ENCODE data around the gene TPP1. TPM values are rescaled to one million over a fixed set of nuclear protein-coding genes. Genes with fewer than 3 reads are reported as not detected.

TPP1 gene
- total RNA-seq, 2 experiments from 2014 or later: 90.1 to 105 TPM

DNA sequence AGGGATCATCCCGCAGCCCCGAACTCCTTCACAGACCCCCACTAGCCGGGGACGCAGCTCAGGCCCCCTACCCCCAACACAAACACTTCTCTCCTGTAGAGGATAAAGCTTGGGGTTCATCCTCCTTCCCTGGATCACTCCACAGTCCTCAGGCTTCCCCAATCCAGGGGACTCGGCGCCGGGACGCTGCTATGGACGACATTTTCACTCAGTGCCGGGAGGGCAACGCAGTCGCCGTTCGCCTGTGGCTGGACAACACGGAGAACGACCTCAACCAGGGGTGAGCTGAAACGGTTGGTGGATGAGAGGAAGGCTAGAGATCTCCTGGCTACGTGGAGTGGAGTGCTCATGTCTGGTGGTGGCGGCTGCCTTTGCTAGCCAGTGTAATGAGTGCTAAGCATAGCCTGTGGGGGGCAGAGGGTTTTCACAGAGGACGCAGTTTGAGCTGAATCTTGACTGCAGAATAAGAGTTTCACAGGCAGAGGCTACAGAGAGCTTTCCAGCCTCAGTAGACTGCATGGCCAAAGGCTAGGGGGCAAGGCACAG is 15.1 kb downstream of the TPP1 start:
- ChIA-PET CTCF (interaction anchor here (0.9 to 3.7 kb wide), 10 partner anchors 9 to 141 kb away, joined by 3 to 28 read pairs (median 4); partner anchors contain the start of genes MRPL17 and TPP1), POLR2A (interaction anchor here (0.6 kb wide), 1 partner anchor 99 kb away, joined by 4 read pairs; no protein-coding TSS in a partner anchor)
- Mint-ChIP-seq H3K9me3 (no peaks in the 10 kb centered on the region), H3K27me3 (no peaks in the 10 kb centered on the region), H3K36me3 (ENCODE audit: low read depth) (peaks cover 39% of the 10 kb centered on the region), H3K27ac (no peak overlapping the region), H3K4me1 (peaks cover 22% of the 10 kb centered on the region), H3K4me3 (no peak overlapping the region)
- peak; percentile 69 for DNase-seq

DNA sequence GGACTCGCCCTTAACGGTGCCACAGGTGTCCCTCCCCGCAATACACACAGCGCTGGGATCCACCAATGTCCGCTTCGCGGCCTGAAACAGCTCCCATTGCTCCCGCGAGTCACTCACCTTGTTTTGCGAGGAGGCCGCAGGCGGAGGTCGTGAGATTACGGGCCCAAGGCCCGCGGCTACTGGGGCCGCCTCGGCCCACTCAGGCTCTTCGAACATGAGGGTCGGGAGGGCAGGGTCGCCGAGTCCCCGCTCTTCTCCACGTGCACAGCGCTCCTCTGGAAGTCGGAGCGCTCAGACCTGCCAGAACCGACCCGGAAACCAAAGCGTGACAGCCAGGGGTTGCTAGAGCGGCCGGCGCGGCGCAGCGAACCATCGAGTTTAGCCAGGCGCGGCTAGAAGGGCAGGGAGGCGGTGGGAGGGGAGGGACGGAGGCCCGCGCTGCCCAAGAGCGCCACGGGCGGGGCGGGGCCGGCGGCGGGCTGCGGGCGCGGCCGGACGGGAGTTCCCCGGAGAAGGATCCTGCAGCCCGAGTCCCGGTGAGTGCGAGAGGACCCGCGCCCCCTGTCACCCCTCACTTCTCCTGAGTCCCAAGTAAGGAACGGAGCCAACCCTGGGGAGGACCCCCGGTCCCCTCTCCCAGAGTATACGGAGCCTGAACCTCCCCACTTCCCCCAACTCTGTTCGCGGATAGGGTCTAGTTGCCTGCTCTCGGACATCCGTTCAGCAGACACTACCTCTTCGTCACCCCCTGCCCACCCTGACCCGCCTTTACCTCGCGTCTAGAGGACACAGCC is 15.7 kb downstream of the TPP1 start, which contains the start of the genes ILK and RRP8:
TSS of gene ILK (plus strand) at position 488 of the 794 bp plus-strand sequence. CDS start 498 bp downstream, outside the sequence.
TSS of gene RRP8 (minus strand) at position 330 of the 794 bp plus-strand sequence. CDS start at position 216, 114 bp downstream.
- Mint-ChIP-seq H3K4me3 (no peak within 1 kb of the TSS), H3K27me3 (no peaks in the 10 kb centered on the region), H3K9me3 (no peaks in the 10 kb centered on the region), H3K36me3 (ENCODE audit: low read depth) (peaks cover 39% of the 10 kb centered on the region), H3K4me1 (peaks cover 18% of the 10 kb centered on the region), H3K27ac (no peak within 1 kb of the TSS)
- ChIA-PET POLR2A (interaction anchor here (0.6 to 1.6 kb wide), 3 partner anchors 8 to 99 kb away, joined by 3 to 6 read pairs (median 4); partner anchors contain the start of gene TAF10), CTCF (interaction anchor here (0.9 to 3.7 kb wide), 11 partner anchors 9 to 141 kb away, joined by 3 to 28 read pairs (median 4); partner anchors contain the start of genes MRPL17 and TPP1)
- DNase-seq: peak; percentile 89

DNA sequence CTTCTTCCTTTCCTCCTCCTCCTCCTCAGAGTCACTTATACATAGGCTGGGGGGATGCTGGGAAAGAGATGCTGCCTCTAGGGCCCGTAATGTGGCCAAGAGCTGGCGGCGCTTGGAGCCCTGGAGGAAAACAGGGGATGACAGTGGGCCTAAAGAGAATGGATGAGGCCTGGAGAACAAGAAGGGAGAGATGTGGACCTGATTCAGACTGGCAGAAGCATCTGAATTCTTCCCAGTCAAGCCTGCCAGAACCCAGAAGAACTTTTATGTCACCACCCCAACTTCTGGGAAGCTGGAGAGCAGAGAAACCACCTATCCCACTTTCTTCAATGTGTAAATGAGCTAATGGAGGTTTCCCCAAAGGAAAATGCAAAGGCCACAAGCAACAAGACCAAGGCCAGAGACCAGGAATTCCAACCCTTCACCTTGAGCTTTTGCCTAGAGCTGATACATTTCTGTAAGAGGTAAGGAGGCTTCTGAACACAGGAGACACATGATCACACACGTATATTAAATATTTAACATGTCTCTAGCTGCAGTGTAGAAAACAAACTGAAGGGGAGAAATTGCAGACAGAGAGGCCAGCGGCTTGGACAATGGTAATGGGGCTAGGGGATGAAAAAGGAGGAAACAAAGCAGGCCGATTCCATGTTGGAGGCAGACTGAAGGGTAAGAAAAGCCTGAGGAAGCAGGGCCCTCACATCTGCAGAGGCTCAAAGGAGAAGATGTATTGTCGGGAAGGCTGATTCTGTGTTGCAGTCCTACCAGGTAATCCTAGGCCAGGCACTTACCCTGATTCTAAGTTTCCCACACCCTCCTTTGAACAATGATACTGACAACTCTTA is 16.9 kb downstream of the TPP1 start:
- Mint-ChIP-seq H3K36me3 (ENCODE audit: low read depth) (peaks cover 35% of the 10 kb centered on the region), H3K4me3 (no peak overlapping the region), H3K27ac (no peak overlapping the region), H3K4me1 (peaks cover 12% of the 10 kb centered on the region), H3K27me3 (no peaks in the 10 kb centered on the region), H3K9me3 (no peaks in the 10 kb centered on the region)
- DNase-seq: peak; percentile 5
- ChIA-PET POLR2A (interaction anchor here (1.6 kb wide), 1 partner anchor 9 kb away, joined by 6 read pairs; the partner anchor contains the start of gene TAF10), CTCF (interaction anchor here (1.5 to 3.7 kb wide), 2 partner anchors 65 to 81 kb away, joined by 5 to 28 read pairs; partner anchors contain the start of gene MRPL17)

DNA sequence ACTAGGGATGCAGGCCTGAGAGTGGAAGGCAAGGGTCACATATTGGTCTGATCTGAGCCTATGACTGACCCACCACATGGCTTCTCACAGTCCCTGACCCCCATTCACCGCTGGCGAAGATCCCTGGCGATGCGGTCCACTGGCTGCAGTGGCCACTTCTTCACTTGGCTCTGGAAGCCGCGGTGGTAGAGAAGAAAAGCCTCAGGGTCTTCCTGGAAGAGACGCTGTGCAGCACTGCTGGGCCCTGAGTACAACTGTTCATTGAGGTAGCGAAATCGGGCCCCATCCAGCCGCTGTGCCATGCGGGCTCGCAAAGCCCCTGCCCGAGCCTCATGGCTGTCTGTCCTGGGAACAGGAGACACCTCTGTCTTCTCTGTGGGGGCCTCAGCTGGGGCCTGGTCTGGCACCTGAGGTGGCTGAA is 18.2 kb downstream of the TPP1 start:
- no peaks in the 10 kb centered on the region for H3K9me3 Mint-ChIP-seq
- ChIA-PET CTCF (no interaction called here), POLR2A (no interaction called here)
- H3K4me1 Mint-ChIP-seq: peaks cover 10% of the 10 kb centered on the region
- H3K27ac Mint-ChIP-seq: no peak overlapping the region
- no peaks in the 10 kb centered on the region for H3K27me3 Mint-ChIP-seq
- peak; percentile 4 for DNase-seq
- peaks cover 34% of the 10 kb centered on the region for H3K36me3 Mint-ChIP-seq (ENCODE audit: low read depth)
- no peak overlapping the region for H3K4me3 Mint-ChIP-seq

DNA sequence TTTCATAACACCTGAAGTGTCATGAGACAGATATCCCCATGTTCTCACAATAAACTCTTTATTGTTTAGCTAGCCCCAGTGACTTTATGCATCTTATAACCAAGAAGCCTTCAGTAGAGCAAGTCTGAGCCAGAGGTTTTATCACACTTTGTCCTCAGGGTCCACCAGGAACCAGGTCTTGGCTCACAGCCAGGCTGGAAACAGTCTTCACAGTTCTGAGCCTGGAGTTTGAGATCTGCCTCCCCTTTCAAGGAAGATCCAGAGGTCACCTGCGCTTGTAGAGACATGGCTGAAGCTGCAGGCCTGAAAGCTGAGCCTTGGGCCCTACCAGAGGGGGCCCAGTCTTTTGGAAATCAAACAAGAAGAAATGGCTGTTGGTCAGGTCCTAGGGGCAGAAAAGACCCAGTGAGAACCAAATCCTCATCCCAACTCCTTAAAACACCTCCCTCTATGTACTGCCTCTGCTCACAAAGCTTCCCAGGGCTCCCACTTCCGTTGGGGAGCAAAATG is 19.3 kb downstream of the TPP1 start:
- Mint-ChIP-seq H3K27ac (no peak overlapping the region), H3K27me3 (no peaks in the 10 kb centered on the region), H3K4me3 (no peak overlapping the region), H3K4me1 (peaks cover 10% of the 10 kb centered on the region), H3K36me3 (ENCODE audit: low read depth) (peaks cover 37% of the 10 kb centered on the region), H3K9me3 (no peaks in the 10 kb centered on the region)
- CTCF ChIA-PET: interaction anchor here (0.7 to 2.1 kb wide), 4 partner anchors 16 to 83 kb away, joined by 3 to 4 read pairs (median 4); partner anchors contain the start of genes MRPL17 and TPP1
- POLR2A ChIA-PET: interaction anchor here (0.7 kb wide), 1 partner anchor 119 kb away, joined by 4 read pairs; the partner anchor contains the start of genes ARFIP2 and TIMM10B
- peak; percentile 1 for DNase-seq

DNA sequence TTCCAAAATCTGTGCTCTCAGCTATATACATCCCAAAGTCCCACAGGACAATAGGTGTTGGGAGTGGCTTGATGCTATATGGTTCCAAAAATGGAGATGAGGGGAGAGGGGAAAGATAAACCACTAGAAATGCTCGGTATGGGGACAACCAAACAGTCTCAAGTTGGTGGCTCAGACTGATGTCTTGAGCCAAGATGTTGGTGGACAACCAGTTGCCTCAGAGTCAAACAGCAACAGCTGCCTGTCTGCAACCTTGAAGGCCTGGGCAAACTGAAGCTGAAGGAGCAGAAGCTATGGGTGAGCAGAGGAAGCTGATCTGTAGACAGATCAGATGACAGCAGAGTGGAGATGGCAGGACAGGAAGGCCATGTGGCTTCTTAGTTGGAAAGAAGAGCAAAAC is 19.8 kb downstream of the TPP1 start:
- Mint-ChIP-seq H3K4me1 (peaks cover 12% of the 10 kb centered on the region), H3K27me3 (no peaks in the 10 kb centered on the region), H3K27ac (no peak overlapping the region), H3K36me3 (ENCODE audit: low read depth) (peaks cover 40% of the 10 kb centered on the region), H3K9me3 (no peaks in the 10 kb centered on the region), H3K4me3 (no peak overlapping the region)
- ChIA-PET CTCF (interaction anchor here (0.7 to 2.1 kb wide), 4 partner anchors 16 to 84 kb away, joined by 3 to 4 read pairs (median 4); partner anchors contain the start of genes MRPL17 and TPP1), POLR2A (no interaction called here)
- peak; percentile 2 for DNase-seq

DNA sequence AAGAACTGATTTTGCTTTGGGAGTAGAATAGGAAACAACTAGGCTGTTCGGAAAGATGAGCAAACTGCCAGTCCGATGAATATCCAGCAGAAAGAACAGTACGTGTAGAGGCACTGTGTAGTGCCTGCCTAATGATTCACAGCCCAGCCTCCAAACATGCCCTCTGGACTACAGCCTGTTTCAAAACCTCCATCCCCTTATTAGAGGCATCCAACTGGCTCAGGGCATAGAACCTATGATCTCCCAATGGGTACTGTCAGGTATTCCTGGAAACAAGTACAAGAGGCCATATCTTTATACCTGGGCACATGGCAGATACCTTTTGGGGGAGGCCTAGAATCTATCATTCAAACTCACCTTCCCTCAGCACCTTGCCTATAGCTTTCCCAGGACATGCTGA is 20.7 kb downstream of the TPP1 start:
- ChIA-PET POLR2A (no interaction called here), CTCF (interaction anchor here (0.7 to 2.1 kb wide), 2 partner anchors 17 to 38 kb away, joined by 3 to 4 read pairs; no protein-coding TSS in a partner anchor)
- no peak overlapping the region for H3K27ac Mint-ChIP-seq

DNA sequence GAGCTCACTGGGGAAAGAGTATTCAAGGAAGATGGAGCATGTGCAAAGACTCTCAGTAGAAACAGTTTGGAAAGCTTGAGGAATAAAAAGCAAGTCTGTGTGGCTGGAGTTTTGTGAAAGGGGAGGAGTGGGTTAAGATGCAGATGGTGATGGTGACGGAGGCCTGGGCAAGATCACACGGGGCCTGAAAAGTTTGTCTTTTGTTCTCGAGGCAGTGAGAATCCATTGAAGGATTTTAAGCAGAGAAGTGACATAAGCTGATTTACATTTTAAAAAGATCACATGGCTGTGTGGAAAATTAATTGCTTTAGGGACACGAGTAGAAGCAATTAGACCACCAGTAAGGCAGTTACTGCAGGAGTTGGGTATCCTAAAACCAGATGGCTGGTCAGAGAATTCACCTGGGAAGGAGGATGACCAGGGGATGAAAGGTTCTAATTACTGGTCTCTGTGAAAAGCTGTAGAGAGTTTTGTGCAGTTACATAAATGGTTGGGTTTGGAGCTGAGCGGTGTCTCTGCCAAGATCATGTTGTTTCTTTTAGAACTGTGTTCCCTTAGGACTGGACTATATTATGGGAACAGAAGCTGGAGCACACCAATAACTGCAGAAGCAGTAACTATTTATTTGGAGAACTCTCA is 22.9 kb downstream of the TPP1 start:
- no peaks in the 10 kb centered on the region for H3K9me3 Mint-ChIP-seq
- H3K4me3 Mint-ChIP-seq: no peak overlapping the region
- H3K36me3 Mint-ChIP-seq (ENCODE audit: low read depth): peaks cover 48% of the 10 kb centered on the region
- no peaks in the 10 kb centered on the region for H3K27me3 Mint-ChIP-seq
- peaks cover 24% of the 10 kb centered on the region for H3K4me1 Mint-ChIP-seq
- CTCF ChIA-PET: interaction anchor here (0.6 to 1.6 kb wide), 5 partner anchors 9 to 87 kb away, joined by 3 to 6 read pairs (median 4); partner anchors contain the start of genes MRPL17 and TAF10
- DNase-seq: no peak
- POLR2A ChIA-PET: no interaction called here
- no peak overlapping the region for H3K27ac Mint-ChIP-seq

More for the DNA sequence above, 20.7 kb downstream of the TPP1 start:
- DNase-seq: peak; percentile 2
- peaks cover 46% of the 10 kb centered on the region for H3K36me3 Mint-ChIP-seq (ENCODE audit: low read depth)
- no peaks in the 10 kb centered on the region for H3K27me3 Mint-ChIP-seq
- no peaks in the 10 kb centered on the region for H3K9me3 Mint-ChIP-seq
- H3K4me1 Mint-ChIP-seq: peaks cover 21% of the 10 kb centered on the region
- H3K4me3 Mint-ChIP-seq: no peak overlapping the region

DNA sequence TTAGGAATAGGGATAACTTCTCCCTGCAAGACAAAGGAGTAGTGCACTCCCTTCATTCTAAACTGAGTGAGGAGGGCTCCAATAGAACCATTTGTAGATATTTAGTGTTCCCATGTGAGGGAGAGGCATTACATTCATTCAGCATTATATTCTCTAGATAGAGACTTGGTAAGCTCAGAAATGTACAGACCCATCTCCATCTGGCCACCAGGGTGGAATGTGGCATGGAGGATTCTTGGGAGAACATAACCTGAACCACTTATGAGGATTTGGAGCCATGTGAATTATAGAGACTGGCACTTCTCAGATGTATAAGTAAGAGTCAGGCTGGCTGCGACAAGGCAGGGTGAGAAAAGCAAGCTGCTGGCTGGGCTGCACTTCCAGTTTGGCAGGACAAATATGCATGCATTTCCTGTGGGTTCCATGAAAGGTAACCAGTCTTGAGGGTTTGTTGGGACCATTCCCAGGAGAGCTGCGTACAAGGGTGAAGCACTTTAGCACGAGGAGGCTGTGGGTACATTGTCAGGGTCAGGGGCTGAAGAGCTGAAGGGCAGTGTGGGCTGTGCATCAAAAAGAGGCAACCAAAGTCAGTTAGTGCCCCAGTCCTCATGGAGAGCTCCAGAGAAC is 25.0 kb downstream of the TPP1 start:
- Mint-ChIP-seq H3K27ac (peak overlapping the region; percentile 43), H3K36me3 (ENCODE audit: low read depth) (peaks cover 40% of the 10 kb centered on the region), H3K27me3 (no peaks in the 10 kb centered on the region), H3K9me3 (no peaks in the 10 kb centered on the region), H3K4me1 (peaks cover 20% of the 10 kb centered on the region), H3K4me3 (no peak overlapping the region)
- DNase-seq: no peak
- ChIA-PET CTCF (interaction anchor here (0.6 to 2.6 kb wide), 8 partner anchors 10 to 112 kb away, joined by 3 to 9 read pairs (median 4); partner anchors contain the start of genes ILK, MRPL17 and TAF10), POLR2A (no interaction called here)

DNA sequence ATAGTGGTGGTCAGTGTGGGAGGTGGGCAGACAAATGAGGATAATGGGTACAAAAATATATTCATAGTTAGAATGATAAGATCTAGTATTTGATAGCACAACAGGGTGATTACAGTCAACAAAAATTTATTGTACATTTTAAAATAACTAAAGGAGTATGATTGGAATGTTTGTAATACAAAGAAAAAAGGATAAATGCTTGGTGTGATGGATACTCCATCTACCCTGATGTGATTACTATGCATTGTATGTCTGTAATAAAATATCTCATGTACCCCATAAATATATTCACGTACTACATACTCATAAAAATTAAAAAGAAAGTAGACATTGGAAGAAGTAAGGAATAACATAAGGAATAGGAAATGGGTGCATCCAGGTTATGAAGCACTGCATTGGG is 31.2 kb downstream of the TPP1 start:
- Mint-ChIP-seq H3K27me3 (no peaks in the 10 kb centered on the region), H3K4me1 (no peaks in the 10 kb centered on the region), H3K27ac (no peak overlapping the region), H3K36me3 (ENCODE audit: low read depth) (peaks cover 32% of the 10 kb centered on the region), H3K9me3 (peaks cover 21% of the 10 kb centered on the region), H3K4me3 (no peak overlapping the region)
- CTCF ChIA-PET: interaction anchor here (1.3 kb wide), 1 partner anchor 8 kb away, joined by 4 read pairs; no protein-coding TSS in a partner anchor
- POLR2A ChIA-PET: no interaction called here
- no peak for DNase-seq

DNA sequence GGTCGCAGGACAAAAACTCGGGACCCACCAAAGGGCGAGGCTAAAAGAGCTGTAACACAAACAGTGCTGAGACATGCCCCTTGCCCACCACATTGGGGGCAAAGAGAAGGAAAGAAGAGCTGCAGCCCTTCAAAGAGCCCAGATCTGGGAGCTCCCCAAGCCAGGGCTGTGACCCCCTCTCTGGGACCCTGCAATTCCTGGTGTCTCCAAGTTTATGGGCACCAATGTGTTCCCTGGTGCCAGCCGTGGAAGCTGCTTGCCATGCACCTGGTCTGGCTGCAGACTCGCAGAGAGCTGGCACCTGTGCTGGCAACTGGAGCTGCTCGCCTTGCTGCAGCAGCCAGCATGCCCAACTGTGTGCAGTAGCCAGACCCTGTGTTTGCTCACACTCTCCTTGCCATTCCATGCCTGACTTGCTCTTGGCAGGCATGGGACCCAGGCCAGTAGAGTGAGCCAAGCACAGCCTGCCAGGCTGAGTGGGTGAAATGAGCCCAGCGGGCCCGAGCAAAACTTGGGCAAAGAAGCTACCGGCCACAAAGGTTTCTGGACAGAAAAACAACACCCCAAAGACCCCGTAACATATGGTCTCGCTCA is 31.8 kb downstream of the TPP1 start:
- no peak overlapping the region for H3K4me3 Mint-ChIP-seq
- H3K4me1 Mint-ChIP-seq: no peaks in the 10 kb centered on the region
- POLR2A ChIA-PET: no interaction called here
- H3K27me3 Mint-ChIP-seq: no peaks in the 10 kb centered on the region
- CTCF ChIA-PET: interaction anchor here (0.7 to 1.3 kb wide), 4 partner anchors 9 to 877 kb away, joined by 3 to 5 read pairs (median 4); partner anchors contain the start of gene MRPL17
- H3K27ac Mint-ChIP-seq: no peak overlapping the region
- H3K36me3 Mint-ChIP-seq (ENCODE audit: low read depth): peaks cover 35% of the 10 kb centered on the region
- peak; percentile 0 for DNase-seq
- H3K9me3 Mint-ChIP-seq: peaks cover 26% of the 10 kb centered on the region

All from activated CD4-positive, alpha-beta T cell treated with anti-CD3 and anti-CD28 coated beads, Interleukin-2, amount 10 ng/mL, durations not matched to agents 7 days and 5 days (primary cell).